IMR-90 (cell line): ENCODE results near the gene PRPF6.

Experiments used
- BHLHE40 ChIP-seq: fragments of 150-350 bp; IDR thresholded peaks from 2 replicates; pipeline ENCODE4 v1.6.1; 2016; ENCODE audit warnings: mild to moderate bottlenecking, low read depth, low read length
- CEBPB ChIP-seq: IDR thresholded peaks from 2 replicates; pipeline ENCODE4 v1.6.1; 2012; ENCODE audit warnings: low read depth, low read length, improper control_type of control experiment
- MAZ ChIP-seq: IDR thresholded peaks from 2 replicates; pipeline ENCODE4 v1.6.1; 2012; ENCODE audit warnings: low read depth, mild to moderate bottlenecking, low read length, improper control_type of control experiment, moderate library complexity, borderline replicate concordance
- MXI1 ChIP-seq: IDR thresholded peaks from 2 replicates; pipeline ENCODE4 v1.6.1; 2012; ENCODE audit warnings: low read depth, mild to moderate bottlenecking, low read length, moderate library complexity, borderline replicate concordance
- NFE2L2 ChIP-seq: fragments of 150-350 bp; IDR thresholded peaks from 2 replicates; pipeline ENCODE4 v1.6.1; 2016; ENCODE audit warnings: low read depth, mild to moderate bottlenecking, low read length
- POLR2A ChIP-seq: IDR thresholded peaks from 2 replicates; pipeline ENCODE4 v1.6.1; 2012; ENCODE audit warnings: mild to moderate bottlenecking, low read depth, low read length
- RAD21 ChIP-seq: IDR thresholded peaks from 2 replicates; pipeline ENCODE4 v1.6.1; 2012; ENCODE audit warnings: low read length, improper control_type of control experiment
- RCOR1 ChIP-seq: IDR thresholded peaks from 2 replicates; pipeline ENCODE4 v1.6.1; 2012; ENCODE audit warnings: mild to moderate bottlenecking, low read length, improper control_type of control experiment; ENCODE audit not compliant: insufficient replicate concordance
- RFX5 ChIP-seq: IDR thresholded peaks from 2 replicates; pipeline ENCODE4 v1.8.0; 2012; ENCODE audit warnings: low read depth, mild to moderate bottlenecking, low read length, moderate library complexity
- SMC3 ChIP-seq: fragments of 150-350 bp; IDR thresholded peaks from 2 replicates; pipeline ENCODE4 v1.6.1; 2016; ENCODE audit warnings: low read depth, mild to moderate bottlenecking, antibody characterized with exemption, low read length, moderate library complexity
- TF ChIP-seq, protein P1 (sequence below): conservative IDR thresholded peaks from 2 replicates; pipeline ENCODE4 v1.5.1; 2012; ENCODE audit warnings: mild to moderate bottlenecking, low read depth, low read length, improper control_type of control experiment

DNA sequence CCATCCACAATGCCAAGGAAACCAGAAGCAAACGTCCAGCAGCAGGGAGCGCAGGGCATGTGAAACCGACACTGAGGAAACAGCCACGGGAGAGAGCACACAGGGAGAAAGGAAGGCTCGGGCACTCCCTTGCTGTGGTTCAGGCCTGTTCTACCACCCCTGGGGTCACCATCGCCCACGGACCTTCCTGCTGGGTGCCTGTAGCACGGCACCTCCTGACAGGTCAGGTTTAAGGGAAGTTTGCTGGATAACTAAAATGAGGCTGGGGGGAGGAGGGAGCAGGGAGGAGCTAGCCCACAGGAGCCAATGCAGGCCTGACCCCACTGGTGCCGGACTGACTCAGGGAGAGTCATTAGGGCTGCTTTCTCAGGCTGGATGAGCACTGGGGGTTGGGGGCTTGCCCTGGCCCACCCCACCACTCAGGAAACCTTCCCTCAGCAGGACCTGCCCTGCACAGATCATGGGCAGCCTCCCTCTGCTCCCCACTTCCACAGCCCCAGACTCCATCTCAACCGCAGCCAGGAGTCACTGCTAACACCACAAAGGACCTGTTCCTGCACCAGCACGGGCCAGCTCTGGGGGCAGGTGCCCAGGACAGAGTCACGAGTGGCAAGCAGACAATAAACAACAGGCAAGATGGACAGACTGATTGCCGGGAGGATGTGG is 27.0 kb upstream of the PRPF6 start:
- TF ChIP-seq, protein P1, sequence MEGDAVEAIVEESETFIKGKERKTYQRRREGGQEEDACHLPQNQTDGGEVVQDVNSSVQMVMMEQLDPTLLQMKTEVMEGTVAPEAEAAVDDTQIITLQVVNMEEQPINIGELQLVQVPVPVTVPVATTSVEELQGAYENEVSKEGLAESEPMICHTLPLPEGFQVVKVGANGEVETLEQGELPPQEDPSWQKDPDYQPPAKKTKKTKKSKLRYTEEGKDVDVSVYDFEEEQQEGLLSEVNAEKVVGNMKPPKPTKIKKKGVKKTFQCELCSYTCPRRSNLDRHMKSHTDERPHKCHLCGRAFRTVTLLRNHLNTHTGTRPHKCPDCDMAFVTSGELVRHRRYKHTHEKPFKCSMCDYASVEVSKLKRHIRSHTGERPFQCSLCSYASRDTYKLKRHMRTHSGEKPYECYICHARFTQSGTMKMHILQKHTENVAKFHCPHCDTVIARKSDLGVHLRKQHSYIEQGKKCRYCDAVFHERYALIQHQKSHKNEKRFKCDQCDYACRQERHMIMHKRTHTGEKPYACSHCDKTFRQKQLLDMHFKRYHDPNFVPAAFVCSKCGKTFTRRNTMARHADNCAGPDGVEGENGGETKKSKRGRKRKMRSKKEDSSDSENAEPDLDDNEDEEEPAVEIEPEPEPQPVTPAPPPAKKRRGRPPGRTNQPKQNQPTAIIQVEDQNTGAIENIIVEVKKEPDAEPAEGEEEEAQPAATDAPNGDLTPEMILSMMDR: no peak
- TF ChIP-seq RFX5 (no peak), RAD21 (no peak), SMC3 (no peak), NFE2L2 (no peak), POLR2A (no peak), MXI1 (no peak), MAZ (no peak), BHLHE40 (no peak), CEBPB (no peak), RCOR1 (no peak)
